Measurements from ENCODE around the gene CALU. TPM values are rescaled to one million over a fixed set of nuclear protein-coding genes. Genes with fewer than 3 reads are reported as not detected.

CALU gene
- polyA plus RNA-seq, 3 donors, result 13.8 to 44.0 (median 33.2) TPM

DNA sequence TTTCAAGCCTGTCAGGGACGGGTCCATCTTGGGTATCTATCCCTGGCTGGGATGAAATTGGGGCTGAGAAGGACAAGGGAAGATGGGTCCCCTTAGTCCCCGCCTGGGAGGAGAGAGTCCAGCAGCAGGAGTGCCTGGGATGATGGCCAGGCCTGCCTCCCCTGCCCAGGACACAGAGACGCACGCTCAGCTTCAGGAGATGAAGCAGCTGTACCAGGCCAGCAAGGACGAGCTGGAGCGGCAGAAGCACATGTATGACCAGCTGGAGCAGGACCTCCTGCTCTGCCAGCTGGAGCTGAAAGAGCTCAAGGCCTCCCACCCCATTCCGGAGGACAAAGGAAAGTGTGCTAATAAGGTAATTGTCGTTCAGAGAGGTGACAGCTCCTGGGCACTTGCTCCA is 68.0 kb downstream of the CALU start:
- H3K27me3 Mint-ChIP-seq (ENCODE audit: low read depth in 3 of 3), result peaks cover 1 to 2% (median 2%) of the 10 kb centered on the region in 3 donors
- DNase-seq, result no peak
- intact Hi-C loops (cut with micrococcal nuclease), result no loop called here
- no peaks in the 10 kb centered on the region for H3K79me2 ChIP-seq (ENCODE audit: insufficient read depth, low read length)
- no peak overlapping the region for H3K27ac Mint-ChIP-seq
- H3K9ac ChIP-seq (ENCODE audit: insufficient read depth, low read length, poor library complexity, severe bottlenecking), result no peak overlapping the region
- no peaks in the 10 kb centered on the region for H3K36me3 ChIP-seq (replicated peaks in 1 of 2; ENCODE audit: control insufficient read depth in 1 of 2, insufficient read depth in 2 of 2, low read length in 2 of 2)
- WGBS (ENCODE audit: insufficient coverage), result 97% methylated on average over 7 of the region's 8 CpGs
- no peaks in the 10 kb centered on the region for H3K9me3 Mint-ChIP-seq
- no peaks in the 10 kb centered on the region for H3K27me3 ChIP-seq (ENCODE audit: control insufficient read depth in 2 of 2, insufficient read depth in 2 of 2, low read length in 2 of 2)
- TF ChIP-seq, protein P1, sequence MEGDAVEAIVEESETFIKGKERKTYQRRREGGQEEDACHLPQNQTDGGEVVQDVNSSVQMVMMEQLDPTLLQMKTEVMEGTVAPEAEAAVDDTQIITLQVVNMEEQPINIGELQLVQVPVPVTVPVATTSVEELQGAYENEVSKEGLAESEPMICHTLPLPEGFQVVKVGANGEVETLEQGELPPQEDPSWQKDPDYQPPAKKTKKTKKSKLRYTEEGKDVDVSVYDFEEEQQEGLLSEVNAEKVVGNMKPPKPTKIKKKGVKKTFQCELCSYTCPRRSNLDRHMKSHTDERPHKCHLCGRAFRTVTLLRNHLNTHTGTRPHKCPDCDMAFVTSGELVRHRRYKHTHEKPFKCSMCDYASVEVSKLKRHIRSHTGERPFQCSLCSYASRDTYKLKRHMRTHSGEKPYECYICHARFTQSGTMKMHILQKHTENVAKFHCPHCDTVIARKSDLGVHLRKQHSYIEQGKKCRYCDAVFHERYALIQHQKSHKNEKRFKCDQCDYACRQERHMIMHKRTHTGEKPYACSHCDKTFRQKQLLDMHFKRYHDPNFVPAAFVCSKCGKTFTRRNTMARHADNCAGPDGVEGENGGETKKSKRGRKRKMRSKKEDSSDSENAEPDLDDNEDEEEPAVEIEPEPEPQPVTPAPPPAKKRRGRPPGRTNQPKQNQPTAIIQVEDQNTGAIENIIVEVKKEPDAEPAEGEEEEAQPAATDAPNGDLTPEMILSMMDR (IDR thresholded peaks at IDR 0.05), result no peak
- H3K4me3 ChIP-seq (replicated peaks in 1 of 3; ENCODE audit: low read depth in 2 of 3, low read length in 3 of 3), result no peak overlapping the region
- no peak overlapping the region for H3K4me3 Mint-ChIP-seq
- no peak overlapping the region for H2AFZ ChIP-seq (ENCODE audit: insufficient read depth, low read depth, low read length, poor library complexity, severe bottlenecking)
- no peaks in the 10 kb centered on the region for H3K36me3 Mint-ChIP-seq
- H3K9me3 ChIP-seq (replicated peaks in 1 of 2; ENCODE audit: control insufficient read depth in 1 of 2, insufficient read depth in 1 of 2, low read length in 2 of 2), result no peaks in the 10 kb centered on the region
- H3K4me1 ChIP-seq (ENCODE audit: control insufficient read depth in 1 of 2, insufficient read depth in 2 of 2, low read length in 2 of 2), result peaks cover 3 to 4% of the 10 kb centered on the region in 2 donors
- no peaks in the 10 kb centered on the region for H4K20me1 ChIP-seq (ENCODE audit: insufficient read depth, low read length)
- H3K4me1 Mint-ChIP-seq, result no peaks in the 10 kb centered on the region
- no peak overlapping the region for H3K4me2 ChIP-seq (replicated peaks; ENCODE audit: extremely low read depth, low read length, poor library complexity, severe bottlenecking)
- no peak overlapping the region for H3K27ac ChIP-seq (ENCODE audit: low read depth in 1 of 2, low read length in 2 of 2)

DNA sequence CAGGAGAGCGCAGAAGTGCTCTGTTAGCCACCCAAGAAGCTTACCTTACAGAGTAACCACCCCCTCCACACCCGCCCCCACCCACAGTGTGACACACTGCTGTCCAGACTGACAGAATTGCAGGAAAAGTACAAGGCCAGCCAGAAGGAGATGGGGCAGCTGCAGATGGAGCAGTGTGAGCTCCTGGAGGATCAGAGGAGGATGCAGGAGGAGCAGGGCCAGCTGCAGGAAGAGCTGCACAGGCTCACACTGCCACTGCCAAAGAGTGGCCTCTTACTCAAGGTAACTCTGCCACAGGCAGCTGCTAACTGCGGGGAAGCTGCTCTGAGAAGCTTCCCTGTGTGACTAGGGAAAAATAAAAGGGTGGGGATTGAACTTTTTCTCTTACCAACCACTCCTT is 70.2 kb downstream of the CALU start:
- no peak overlapping the region for H3K4me2 ChIP-seq (replicated peaks; ENCODE audit: extremely low read depth, low read length, poor library complexity, severe bottlenecking)
- DNase-seq, result no peak
- no peaks in the 10 kb centered on the region for H3K9me3 Mint-ChIP-seq
- no peaks in the 10 kb centered on the region for H3K36me3 Mint-ChIP-seq
- no peaks in the 10 kb centered on the region for H3K9me3 ChIP-seq (replicated peaks in 1 of 2; ENCODE audit: control insufficient read depth in 1 of 2, insufficient read depth in 1 of 2, low read length in 2 of 2)
- H3K4me1 ChIP-seq (ENCODE audit: control insufficient read depth in 1 of 2, insufficient read depth in 2 of 2, low read length in 2 of 2), result peaks cover 14 to 17% of the 10 kb centered on the region in 2 donors
- intact Hi-C loops (cut with micrococcal nuclease), result no loop called here
- H3K27me3 ChIP-seq (ENCODE audit: control insufficient read depth in 2 of 2, insufficient read depth in 2 of 2, low read length in 2 of 2), result no peaks in the 10 kb centered on the region
- H3K27me3 Mint-ChIP-seq (ENCODE audit: low read depth in 3 of 3), result peaks cover 1 to 2% (median 2%) of the 10 kb centered on the region in 3 donors
- H3K9ac ChIP-seq (ENCODE audit: insufficient read depth, low read length, poor library complexity, severe bottlenecking), result no peak overlapping the region
- TF ChIP-seq, protein P1 (IDR thresholded peaks at IDR 0.05), result no peak
- no peaks in the 10 kb centered on the region for H3K36me3 ChIP-seq (replicated peaks in 1 of 2; ENCODE audit: control insufficient read depth in 1 of 2, insufficient read depth in 2 of 2, low read length in 2 of 2)
- no peak overlapping the region for H3K4me3 Mint-ChIP-seq
- H3K79me2 ChIP-seq (ENCODE audit: insufficient read depth, low read length), result no peaks in the 10 kb centered on the region
- WGBS (ENCODE audit: insufficient coverage), result 100% methylated on average over 1 of the region's 3 CpGs
- H3K4me3 ChIP-seq (replicated peaks in 1 of 3; ENCODE audit: low read depth in 2 of 3, low read length in 3 of 3), result no peak overlapping the region
- no peaks in the 10 kb centered on the region for H4K20me1 ChIP-seq (ENCODE audit: insufficient read depth, low read length)
- no peak overlapping the region for H2AFZ ChIP-seq (ENCODE audit: insufficient read depth, low read depth, low read length, poor library complexity, severe bottlenecking)
- peaks cover 2% of the 10 kb centered on the region for H3K4me1 Mint-ChIP-seq
- H3K27ac Mint-ChIP-seq, result no peak overlapping the region
- no peak overlapping the region for H3K27ac ChIP-seq (ENCODE audit: low read depth in 1 of 2, low read length in 2 of 2)

Measured in CD14-positive monocyte (primary cell).